MM.1S (cell line): Measurements from ENCODE around the gene SYNE3.
A peak's percentile ranks its signal among the peaks of the same experiment; 100 is the strongest.

ENCODE experiments used
- DNase-seq: peaks from one replicate; pipeline ENCODE4 v3.0.0-alpha.2; 2015
- H2AFZ ChIP-seq: fragments of 300-600 bp; sonication (generic); 2 replicates; pipeline ENCODE4 v1.6.0; 2016; ENCODE audit warnings: antibody characterized with exemption, low read length
- H3F3A ChIP-seq: fragments of 300-600 bp; sonication (generic); 2 replicates; pipeline ENCODE4 v1.6.1; 2016; ENCODE audit warnings: mild to moderate bottlenecking, antibody characterized with exemption, low read length, moderate library complexity, mixed read lengths; ENCODE audit not compliant: insufficient read depth
- H3K27ac ChIP-seq: fragments of 300-600 bp; sonication (generic); 2 replicates; pipeline ENCODE4 v1.5.1; 2016; ENCODE audit warnings: mild to moderate bottlenecking, low read length
- H3K27me3 ChIP-seq: fragments of 300-600 bp; sonication (generic); replicated peaks from 2 replicates; pipeline ENCODE4 v1.6.0; 2016; ENCODE audit warnings: low read length; ENCODE audit not compliant: insufficient read depth
- H3K36me3 ChIP-seq: fragments of 300-600 bp; sonication (generic); replicated peaks from 2 replicates; pipeline ENCODE4 v1.6.1; 2016; ENCODE audit warnings: mild to moderate bottlenecking, low read length, mixed read lengths; ENCODE audit not compliant: insufficient read depth
- H3K4me1 ChIP-seq: fragments of 300-600 bp; sonication (generic); 2 replicates; pipeline ENCODE4 v1.6.1; 2016; ENCODE audit warnings: low read length, mixed read lengths
- H3K4me2 ChIP-seq: fragments of 300-600 bp; sonication (generic); 2 replicates; pipeline ENCODE4 v1.6.0; 2016; ENCODE audit warnings: low read depth, low read length
- H3K4me3 ChIP-seq: fragments of 300-600 bp; sonication (generic); 2 replicates; pipeline ENCODE4 v1.5.1; 2016; ENCODE audit warnings: low read length, mixed read lengths
- H3K79me2 ChIP-seq: fragments of 300-600 bp; sonication (generic); 2 replicates; pipeline ENCODE4 v1.6.1; 2016; ENCODE audit warnings: mixed run types, low read length, mixed read lengths
- H3K9ac ChIP-seq: fragments of 300-600 bp; sonication (generic); 2 replicates; pipeline ENCODE4 v1.6.1; 2016; ENCODE audit warnings: low read length, mixed read lengths
- H3K9me2 ChIP-seq: fragments of 300-600 bp; sonication (generic); replicated peaks from 2 replicates; pipeline ENCODE4 v1.6.1; 2016; ENCODE audit warnings: mild to moderate bottlenecking, low read length, mixed read lengths; ENCODE audit not compliant: insufficient read depth
- H3K9me3 ChIP-seq: fragments of 300-600 bp; sonication (generic); replicated peaks from 2 replicates; pipeline ENCODE4 v1.6.1; 2016; ENCODE audit warnings: mild to moderate bottlenecking, low read length, mixed read lengths; ENCODE audit not compliant: insufficient read depth
- H4K20me1 ChIP-seq: fragments of 300-600 bp; sonication (generic); 2 replicates; pipeline ENCODE4 v1.6.1; 2016; ENCODE audit warnings: mild to moderate bottlenecking, low read length, moderate library complexity, mixed read lengths; ENCODE audit not compliant: insufficient read depth
- CTCF ChIP-seq: fragments of 300-600 bp; sonication (generic); IDR thresholded peaks from 2 replicates; pipeline ENCODE4 v1.5.1; 2016; ENCODE audit warnings: antibody characterized with exemption, low read length, mixed read lengths
- EZH2 ChIP-seq: fragments of 300-600 bp; sonication (generic); optimal IDR thresholded peaks from 2 replicates; pipeline ENCODE3; 2017; ENCODE audit warnings: low read depth, mild to moderate bottlenecking, antibody characterized with exemption, low read length, mixed read lengths
- EZH2phosphoT487 ChIP-seq: fragments of 300-600 bp; sonication (generic); IDR thresholded peaks from 2 replicates; pipeline ENCODE4 v1.6.1; 2018; ENCODE audit warnings: antibody characterized with exemption, low read length

SYNE3 gene, protein sequence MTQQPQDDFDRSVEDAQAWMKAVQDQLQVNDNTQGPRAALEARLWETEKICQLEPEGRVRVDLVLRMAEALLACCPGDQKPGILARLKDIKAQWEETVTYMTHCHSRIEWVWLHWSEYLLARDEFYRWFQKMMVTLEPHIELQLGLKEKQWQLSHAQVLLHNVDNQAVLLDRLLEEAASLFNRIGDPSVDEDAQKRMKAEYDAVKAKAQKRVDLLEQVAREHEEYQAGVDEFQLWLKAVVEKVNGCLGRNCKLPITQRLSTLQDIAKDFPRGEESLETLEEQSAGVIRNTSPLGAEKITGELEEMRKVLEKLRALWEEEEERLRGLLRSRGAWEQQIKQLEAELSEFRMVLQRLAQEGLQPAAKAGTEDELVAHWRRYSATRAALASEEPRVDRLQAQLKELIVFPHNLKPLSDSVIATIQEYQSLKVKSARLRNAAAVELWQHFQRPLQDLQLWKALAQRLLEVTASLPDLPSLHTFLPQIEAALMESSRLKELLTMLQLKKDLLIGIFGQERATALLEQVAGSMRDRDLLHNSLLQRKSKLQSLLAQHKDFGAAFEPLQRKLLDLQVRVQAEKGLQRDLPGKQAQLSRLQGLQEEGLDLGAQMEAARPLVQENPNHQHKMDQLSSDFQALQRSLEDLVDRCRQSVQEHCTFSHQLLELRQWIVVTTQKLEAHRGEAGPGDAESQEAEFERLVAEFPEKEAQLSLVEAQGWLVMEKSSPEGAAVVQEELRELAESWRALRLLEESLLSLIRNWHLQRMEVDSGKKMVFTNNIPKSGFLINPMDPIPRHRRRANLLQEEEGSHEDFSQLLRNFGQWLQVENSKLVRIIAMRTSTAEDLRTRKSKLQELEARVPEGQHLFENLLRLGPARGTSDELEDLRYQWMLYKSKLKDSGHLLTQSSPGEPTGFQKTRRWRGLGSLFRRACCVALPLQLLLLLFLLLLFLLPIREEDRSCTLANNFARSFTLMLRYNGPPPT

DNA sequence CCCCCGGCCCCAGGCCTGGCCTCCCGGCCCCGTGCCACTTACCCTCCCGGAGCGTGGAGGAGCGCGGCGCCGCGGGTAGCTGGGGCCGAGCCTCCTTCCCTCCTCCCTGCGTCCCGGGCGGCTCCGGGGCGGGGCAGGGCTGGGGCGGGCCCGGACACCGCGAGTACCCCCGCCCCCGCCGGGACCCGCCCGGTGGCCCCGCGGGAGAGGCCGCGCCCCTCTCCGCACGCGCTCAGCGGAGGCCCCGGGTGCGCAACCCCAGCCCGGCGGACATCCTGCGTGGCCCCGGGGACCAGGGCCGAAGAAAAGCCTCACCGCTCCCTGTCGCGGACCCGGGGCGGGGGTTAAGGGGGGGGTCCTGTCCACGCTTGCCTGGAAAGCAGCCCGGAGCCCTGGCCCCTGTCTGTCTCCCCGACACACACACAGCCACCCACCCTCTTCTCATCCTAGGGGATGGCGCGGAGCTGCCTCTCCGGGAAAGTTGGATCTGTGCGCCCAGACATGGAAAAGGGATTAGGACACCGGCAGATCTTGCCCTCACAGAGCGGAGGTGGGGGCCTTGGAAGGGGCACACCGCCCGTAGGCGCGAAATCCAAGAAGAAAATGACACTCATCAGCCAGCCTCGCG, at the start of gene SYNE3:
SYNE3 (minus strand) TSS at position 97 of the 628 bp plus-strand sequence. CDS start 40,829 bp downstream, outside the sequence.
- peak; percentile 59 for DNase-seq
- Histone ChIP-seq H3K36me3 (no peaks in the 10 kb centered on the region), H3K4me2 (peak within 1 kb of the TSS; percentile 94), H2AFZ (no peak within 1 kb of the TSS), H3K4me1 (peaks cover 43% of the 10 kb centered on the region), H3K9me3 (no peaks in the 10 kb centered on the region), H3K27me3 (no peaks in the 10 kb centered on the region), H3K79me2 (peaks cover 39% of the 10 kb centered on the region), H3K9me2 (no peaks in the 10 kb centered on the region), H3F3A (peaks cover 44% of the 10 kb centered on the region), H3K9ac (peak within 1 kb of the TSS; percentile 83), H3K4me3 (peak within 1 kb of the TSS; percentile 72), H3K27ac (peak within 1 kb of the TSS; percentile 88), H4K20me1 (no peaks in the 10 kb centered on the region)
- TF ChIP-seq CTCF (no peak), EZH2 (no peak), EZH2phosphoT487 (no peak)

GRCh38 chr14:95564060-95564459, 47.6 kb upstream of the SYNE3 start:
- no peaks in the 10 kb centered on the region for H3K79me2 ChIP-seq
- no peak overlapping the region for H2AFZ ChIP-seq
- no peaks in the 10 kb centered on the region for H3K4me1 ChIP-seq
- H3F3A ChIP-seq = no peaks in the 10 kb centered on the region
- no peak overlapping the region for H3K4me2 ChIP-seq
- no peak overlapping the region for H3K27ac ChIP-seq
- H3K27me3 ChIP-seq = no peaks in the 10 kb centered on the region
- no peaks in the 10 kb centered on the region for H4K20me1 ChIP-seq
- no peaks in the 10 kb centered on the region for H3K9me3 ChIP-seq
- DNase-seq = no peak
- H3K36me3 ChIP-seq = no peaks in the 10 kb centered on the region
- no peak overlapping the region for H3K4me3 ChIP-seq
- TF ChIP-seq EZH2 = no peak
- TF ChIP-seq EZH2phosphoT487 = no peak
- TF ChIP-seq CTCF = no peak
- no peaks in the 10 kb centered on the region for H3K9me2 ChIP-seq
- H3K9ac ChIP-seq = no peak overlapping the region

- DNase-seq = no peak
Observed at GRCh38 chr14:95562892-95563685, 46.6 kb upstream of the SYNE3 start.

More at GRCh38 chr14:95562892-95563685, 46.6 kb upstream of the SYNE3 start:
- Histone ChIP-seq H3F3A (no peaks in the 10 kb centered on the region), H3K4me3 (no peak overlapping the region), H3K4me1 (no peaks in the 10 kb centered on the region), H3K79me2 (no peaks in the 10 kb centered on the region), H4K20me1 (no peaks in the 10 kb centered on the region), H3K9ac (no peak overlapping the region), H3K27ac (no peak overlapping the region), H3K9me2 (no peaks in the 10 kb centered on the region), H3K4me2 (no peak overlapping the region), H3K9me3 (no peaks in the 10 kb centered on the region), H3K36me3 (no peaks in the 10 kb centered on the region), H3K27me3 (no peaks in the 10 kb centered on the region), H2AFZ (no peak overlapping the region)
- TF ChIP-seq EZH2phosphoT487 (no peak), EZH2 (no peak), CTCF (no peak)
